ENCODE data around the gene SCT.

- no peak for TF ChIP-seq ZNF274 (IDR thresholded peaks at IDR 0.05; ENCODE audit: low read depth, low read length)
- TF ChIP-seq YY1 (IDR thresholded peaks at IDR 0.05; ENCODE audit: insufficient read depth, insufficient read length): no peak
- no peak for TF ChIP-seq SUZ12 (IDR thresholded peaks at IDR 0.05; ENCODE audit: extremely low read depth, insufficient read depth, insufficient read length)
Observed at GRCh38 chr11:612961-613300, 14.1 kb downstream of the SCT start.

All from NT2/D1 (cell line).